ENCODE measurements around the gene CSF1.

The CSF1 gene

DNA sequence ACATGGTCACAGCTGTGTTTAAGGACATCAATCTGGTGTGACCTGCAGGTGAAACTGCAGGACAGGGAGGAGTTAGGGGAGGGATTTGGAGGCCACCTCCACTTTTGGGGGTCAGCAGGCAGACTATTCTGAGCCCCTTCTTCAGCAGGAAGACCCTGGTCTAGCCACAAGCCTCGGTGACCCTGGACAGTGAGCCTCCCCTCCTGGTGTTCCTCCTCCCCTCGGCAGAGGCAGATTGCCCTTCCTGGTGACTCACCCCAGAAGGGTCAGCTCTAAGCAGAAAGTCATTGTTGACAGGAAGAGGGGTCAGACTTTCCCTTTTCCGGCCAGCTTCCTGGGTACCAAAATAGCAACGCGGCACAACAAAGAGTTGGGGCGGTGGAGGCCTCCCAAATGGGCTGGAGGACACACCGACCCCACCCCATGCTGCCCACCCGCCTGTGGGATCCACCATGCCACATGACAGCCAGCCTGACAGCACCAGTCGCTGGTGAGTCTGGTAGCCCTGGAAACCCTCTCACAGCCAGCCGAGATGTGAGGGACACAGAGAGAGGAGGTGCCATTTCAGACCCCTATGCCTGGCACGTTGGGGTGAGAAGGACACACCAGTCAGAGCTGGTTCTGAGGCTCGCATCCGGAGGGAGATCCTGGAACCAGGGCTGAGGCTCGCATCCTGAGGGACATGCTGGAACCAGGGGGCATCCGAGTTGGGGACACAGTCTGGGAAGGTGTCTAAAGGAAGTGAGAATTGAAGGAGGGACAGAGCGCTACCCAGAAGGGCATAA, 14.7 kb upstream of the CSF1 start:
- DNase-seq (ENCODE audit: low read depth) = no peak
- TF ChIP-seq, protein P1, sequence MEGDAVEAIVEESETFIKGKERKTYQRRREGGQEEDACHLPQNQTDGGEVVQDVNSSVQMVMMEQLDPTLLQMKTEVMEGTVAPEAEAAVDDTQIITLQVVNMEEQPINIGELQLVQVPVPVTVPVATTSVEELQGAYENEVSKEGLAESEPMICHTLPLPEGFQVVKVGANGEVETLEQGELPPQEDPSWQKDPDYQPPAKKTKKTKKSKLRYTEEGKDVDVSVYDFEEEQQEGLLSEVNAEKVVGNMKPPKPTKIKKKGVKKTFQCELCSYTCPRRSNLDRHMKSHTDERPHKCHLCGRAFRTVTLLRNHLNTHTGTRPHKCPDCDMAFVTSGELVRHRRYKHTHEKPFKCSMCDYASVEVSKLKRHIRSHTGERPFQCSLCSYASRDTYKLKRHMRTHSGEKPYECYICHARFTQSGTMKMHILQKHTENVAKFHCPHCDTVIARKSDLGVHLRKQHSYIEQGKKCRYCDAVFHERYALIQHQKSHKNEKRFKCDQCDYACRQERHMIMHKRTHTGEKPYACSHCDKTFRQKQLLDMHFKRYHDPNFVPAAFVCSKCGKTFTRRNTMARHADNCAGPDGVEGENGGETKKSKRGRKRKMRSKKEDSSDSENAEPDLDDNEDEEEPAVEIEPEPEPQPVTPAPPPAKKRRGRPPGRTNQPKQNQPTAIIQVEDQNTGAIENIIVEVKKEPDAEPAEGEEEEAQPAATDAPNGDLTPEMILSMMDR (IDR thresholded peaks at IDR 0.05; ENCODE audit: low read depth, low read length, missing control alignments) = no peak

DNA sequence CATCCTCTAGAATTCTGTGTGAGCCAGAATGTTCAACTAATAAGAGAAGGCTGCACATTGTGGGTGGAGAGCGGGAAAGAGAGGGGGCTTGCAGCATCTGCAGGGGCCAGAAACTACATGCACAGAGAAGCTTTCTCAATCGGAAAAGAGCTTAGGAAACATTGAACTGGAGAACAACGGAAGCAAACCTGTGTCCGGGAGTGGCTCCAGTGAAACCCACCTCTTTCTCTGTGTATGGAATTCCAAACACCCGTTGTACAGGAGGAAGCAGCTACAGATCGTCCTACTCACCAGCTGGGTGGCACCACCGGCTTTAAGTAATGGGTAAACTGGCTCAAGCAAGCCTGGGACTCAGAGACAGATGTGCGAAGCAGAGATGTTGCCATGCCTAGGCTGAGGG, 14.0 kb upstream of the CSF1 start:
- TF ChIP-seq, protein P1 (IDR thresholded peaks at IDR 0.05; ENCODE audit: low read depth, low read length, missing control alignments) = no peak
- H3K4me3 ChIP-seq (ENCODE audit: low read depth, low read length) = no peak overlapping the region

More for the DNA sequence above, 14.7 kb upstream of the CSF1 start:
- no peak overlapping the region for H3K4me3 ChIP-seq (ENCODE audit: low read depth, low read length)

DNA sequence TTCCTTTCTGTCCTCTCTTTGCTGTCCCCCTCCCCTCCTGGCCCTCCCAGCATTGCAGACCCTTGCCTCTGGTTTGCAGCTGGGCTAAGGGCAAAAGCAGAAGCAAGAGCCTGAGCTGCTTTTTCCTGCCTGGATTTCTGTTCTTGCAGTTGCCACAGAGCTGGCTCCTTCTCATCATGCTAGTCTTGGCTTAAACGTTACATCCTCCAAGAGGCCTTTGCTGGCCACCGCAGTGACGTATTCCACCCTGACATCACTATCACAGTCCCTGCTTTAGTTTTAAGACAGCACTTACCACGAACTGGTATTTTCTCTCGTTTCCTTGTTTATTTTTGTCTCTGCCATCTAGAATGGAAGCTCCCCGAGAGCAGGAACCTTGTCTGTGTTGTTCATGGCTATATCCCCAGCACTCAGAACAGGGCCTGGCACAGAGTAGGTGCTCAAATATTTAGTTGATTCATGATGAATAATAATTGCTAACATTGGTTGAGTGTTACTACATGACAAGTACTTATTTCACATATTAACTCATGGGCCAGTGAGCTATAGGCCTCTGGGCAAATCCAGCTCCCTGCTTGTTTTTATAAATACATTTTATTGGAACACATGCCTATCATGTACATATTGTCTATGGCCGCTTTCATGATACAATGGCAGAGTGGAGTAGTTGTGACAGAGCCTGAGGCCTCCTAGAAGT, 13.2 kb upstream of the CSF1 start:
- DNase-seq (ENCODE audit: low read depth) = no peak
- H3K4me3 ChIP-seq (ENCODE audit: low read depth, low read length) = no peak overlapping the region
- TF ChIP-seq, protein P1 (IDR thresholded peaks at IDR 0.05; ENCODE audit: low read depth, low read length, missing control alignments) = no peak

More for the DNA sequence above, 14.0 kb upstream of the CSF1 start:
- no peak for DNase-seq (ENCODE audit: low read depth)

DNA sequence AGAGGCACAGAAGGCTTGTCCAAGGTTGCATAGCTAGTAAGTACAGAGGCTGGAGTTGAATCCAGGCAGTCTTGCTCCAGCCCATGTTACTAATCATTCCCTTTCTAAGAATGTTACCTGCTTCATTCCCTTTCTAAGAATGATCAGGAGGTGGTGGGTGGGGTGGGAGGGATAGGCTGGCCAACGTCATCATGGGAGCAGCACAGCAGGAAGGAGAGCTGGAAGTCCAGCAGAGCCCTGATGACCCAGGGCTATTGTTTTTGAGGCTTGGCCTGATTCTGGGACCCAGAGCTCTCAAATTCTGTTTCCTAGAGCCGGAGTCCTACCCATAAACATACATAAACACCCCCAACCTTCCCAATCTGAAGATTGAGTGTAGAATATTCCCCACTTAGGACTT, 11.8 kb upstream of the CSF1 start:
- TF ChIP-seq, protein P1 (IDR thresholded peaks at IDR 0.05; ENCODE audit: low read depth, low read length, missing control alignments) = no peak

DNA sequence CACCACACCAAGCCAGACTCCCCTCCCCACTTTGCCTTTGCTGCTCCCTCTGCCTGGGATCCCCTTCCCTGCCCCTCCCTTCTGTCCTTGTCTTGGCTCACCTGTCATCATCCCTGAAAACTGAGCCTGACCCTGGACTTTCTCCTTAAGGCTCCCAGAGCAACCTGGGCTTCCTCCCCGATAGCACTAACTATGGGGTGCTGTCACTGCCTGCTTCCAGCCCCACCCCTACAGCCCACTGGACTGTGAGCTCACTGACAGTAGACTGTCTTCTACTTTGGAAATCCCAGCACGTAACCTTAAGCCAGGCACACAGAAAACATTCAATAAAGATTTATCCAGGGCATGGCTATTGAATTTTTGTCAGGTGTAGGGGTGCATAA, 9.5 kb upstream of the CSF1 start:
- no peak overlapping the region for H3K4me3 ChIP-seq (ENCODE audit: low read depth, low read length)
- TF ChIP-seq, protein P1 (IDR thresholded peaks at IDR 0.05; ENCODE audit: low read depth, low read length, missing control alignments) = no peak
- DNase-seq (ENCODE audit: low read depth) = no peak

More for the DNA sequence above, 11.8 kb upstream of the CSF1 start:
- DNase-seq (ENCODE audit: low read depth) = no peak
- H3K4me3 ChIP-seq (ENCODE audit: low read depth, low read length) = no peak overlapping the region

DNA sequence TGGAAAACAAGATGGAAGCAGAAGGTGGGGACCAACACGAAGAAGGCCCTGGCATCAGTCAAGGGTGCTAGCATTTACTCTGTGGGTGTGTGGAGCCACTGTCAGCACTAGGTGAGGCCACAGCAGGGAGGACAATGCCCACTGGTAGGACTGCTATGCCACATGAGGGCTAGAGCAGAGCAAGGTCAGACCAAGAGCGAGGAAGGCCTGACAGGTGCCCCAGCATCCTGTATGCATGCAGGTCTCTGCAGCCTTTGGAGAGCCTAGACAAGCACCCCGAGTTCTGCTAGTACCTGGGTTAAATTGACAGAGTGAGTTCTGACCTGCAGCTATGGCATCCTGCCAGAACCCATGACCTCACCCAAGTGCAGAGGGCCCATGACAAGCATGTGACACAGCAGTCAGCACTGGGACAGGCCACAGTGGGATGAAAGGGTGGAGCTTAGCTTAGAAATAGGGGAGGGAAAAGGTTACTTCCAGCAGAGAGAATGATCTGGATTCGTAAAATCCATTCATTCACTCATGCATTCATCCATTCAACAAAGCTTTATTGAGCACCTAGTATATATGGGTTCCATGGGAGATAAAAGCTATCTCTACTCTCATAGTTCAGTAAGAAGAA, 9.0 kb upstream of the CSF1 start:
- H3K4me3 ChIP-seq (ENCODE audit: low read depth, low read length) = no peak overlapping the region
- TF ChIP-seq, protein P1 (IDR thresholded peaks at IDR 0.05; ENCODE audit: low read depth, low read length, missing control alignments) = no peak
- no peak for DNase-seq (ENCODE audit: low read depth)

All from GM12864 (cell line).